Fibroblast of skin of left quadriceps (primary cell): ENCODE measurements around the gene PKD2L2.
A peak's percentile ranks its signal among the peaks of the same experiment; 100 is the strongest.
"Not testable (repeated sequence)": the region's sequence is repeated elsewhere in the genome, so short reads cannot be mapped to it uniquely, and the experiment has no call there.

ENCODE experiments used
- DNase-seq, 2 experiments: peaks; one replicate each; pipeline ENCODE4 v3.0.0-alpha.2; 2013; ENCODE audit warnings: low read depth in 2 of 2

Gene PKD2L2

GRCh38 chr5:137888466-137888862 lies 793 bp upstream of the PKD2L2 start:
- no peak for DNase-seq

- no peak for DNase-seq
Observed at GRCh38 chr5:137890845-137891244, 1.6 kb downstream of the PKD2L2 start.

GRCh38 chr5:137891849-137892248 lies 2.6 kb downstream of the PKD2L2 start:
- DNase-seq = no peak

- no peak for DNase-seq
Observed at GRCh38 chr5:137894586-137894985, 5.3 kb downstream of the PKD2L2 start.

GRCh38 chr5:137896560-137896959 lies 7.3 kb downstream of the PKD2L2 start:
- no peak for DNase-seq

GRCh38 chr5:137899493-137899892 lies 10.2 kb downstream of the PKD2L2 start:
- DNase-seq = no peak

- DNase-seq = no peak
Observed at GRCh38 chr5:137901011-137901817, 12.0 kb downstream of the PKD2L2 start.

- DNase-seq = no peak
Observed at GRCh38 chr5:137902408-137903133, 13.3 kb downstream of the PKD2L2 start.

GRCh38 chr5:137914758-137915157 lies 25.5 kb downstream of the PKD2L2 start:
- DNase-seq = no peak

GRCh38 chr5:137916923-137917322 lies 27.7 kb downstream of the PKD2L2 start:
- DNase-seq = no peak

- peak; percentile 11 to 18 for DNase-seq
Observed at GRCh38 chr5:137921931-137922330, 32.7 kb downstream of the PKD2L2 start.

GRCh38 chr5:137923856-137924255 lies 34.6 kb downstream of the PKD2L2 start:
- DNase-seq = peak in 1 of 2 experiments; percentile 3

GRCh38 chr5:137932800-137933199 lies 43.5 kb downstream of the PKD2L2 start:
- DNase-seq = no peak

- DNase-seq = peak; percentile 39 to 40
Observed at GRCh38 chr5:137933491-137933911, 44.2 kb downstream of the PKD2L2 start.

GRCh38 chr5:137935190-137935589 lies 45.9 kb downstream of the PKD2L2 start:
- DNase-seq = no peak

GRCh38 chr5:137935694-137936093 lies 46.4 kb downstream of the PKD2L2 start:
- DNase-seq = no peak

GRCh38 chr5:137937994-137938750 lies 48.9 kb downstream of the PKD2L2 start:
- no peak for DNase-seq

- DNase-seq = no peak
Observed at GRCh38 chr5:137938751-137939143, 49.5 kb downstream of the PKD2L2 start.

- no peak for DNase-seq
Observed at GRCh38 chr5:137939331-137939730, 50.1 kb downstream of the PKD2L2 start.

- DNase-seq = not testable (repeated sequence)
Observed at GRCh38 chr5:137944280-137944679, 55.0 kb downstream of the PKD2L2 start.

GRCh38 chr5:137945825-137946224 lies 56.6 kb downstream of the PKD2L2 start:
- DNase-seq = no peak

GRCh38 chr5:137954131-137954879 lies 65.0 kb downstream of the PKD2L2 start:
- DNase-seq = peak; percentile 57 to 58
